ENCODE results near the gene USO1.

DNA sequence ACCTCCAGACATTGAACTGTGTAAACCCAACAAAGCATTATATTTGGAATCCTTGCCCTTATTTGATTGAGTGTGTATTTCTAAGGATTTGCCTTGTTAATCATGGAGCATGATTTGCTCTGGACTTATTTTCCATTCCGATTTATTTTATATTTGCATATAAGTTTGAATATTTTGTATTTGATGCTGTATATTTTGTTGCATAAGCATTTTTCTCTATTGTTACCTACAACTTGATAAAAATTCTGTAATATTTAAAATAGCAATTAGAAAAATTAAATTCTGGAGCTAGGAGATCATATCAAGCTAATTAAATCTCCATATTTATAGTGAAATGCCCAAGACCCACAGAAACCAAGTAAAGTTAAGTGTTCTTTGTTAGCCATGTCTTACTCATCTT lies 47.2 kb downstream of the USO1 start:
- TF ChIP-seq ELF4 (CRISPR knock-in tag; IDR thresholded peaks at IDR 0.05; ENCODE audit: borderline replicate concordance) (no peak), KAT8 (CRISPR knock-in tag; IDR thresholded peaks at IDR 0.05) (no peak), POLR2A (IDR thresholded peaks at IDR 0.05; ENCODE audit: insufficient read depth in 1 of 2, low read depth in 2 of 2, low read length in 2 of 2) (no peak), ZNF343 (CRISPR knock-in tag; IDR thresholded peaks at IDR 0.05) (no peak), POLR2AphosphoS5 (IDR thresholded peaks at IDR 0.05; ENCODE audit: low read depth, low read length) (no peak), ZSCAN29 (CRISPR knock-in tag; conservative IDR thresholded peaks at IDR 0.05) (no peak), SALL2 (CRISPR knock-in tag; IDR thresholded peaks at IDR 0.05) (no peak), SP1 (IDR thresholded peaks at IDR 0.05) (no peak), SP1 (CRISPR knock-in tag; IDR thresholded peaks at IDR 0.05) (no peak), SMARCE1 (IDR thresholded peaks at IDR 0.05; ENCODE audit: borderline replicate concordance) (no peak)
- TF ChIP-seq, protein P1, sequence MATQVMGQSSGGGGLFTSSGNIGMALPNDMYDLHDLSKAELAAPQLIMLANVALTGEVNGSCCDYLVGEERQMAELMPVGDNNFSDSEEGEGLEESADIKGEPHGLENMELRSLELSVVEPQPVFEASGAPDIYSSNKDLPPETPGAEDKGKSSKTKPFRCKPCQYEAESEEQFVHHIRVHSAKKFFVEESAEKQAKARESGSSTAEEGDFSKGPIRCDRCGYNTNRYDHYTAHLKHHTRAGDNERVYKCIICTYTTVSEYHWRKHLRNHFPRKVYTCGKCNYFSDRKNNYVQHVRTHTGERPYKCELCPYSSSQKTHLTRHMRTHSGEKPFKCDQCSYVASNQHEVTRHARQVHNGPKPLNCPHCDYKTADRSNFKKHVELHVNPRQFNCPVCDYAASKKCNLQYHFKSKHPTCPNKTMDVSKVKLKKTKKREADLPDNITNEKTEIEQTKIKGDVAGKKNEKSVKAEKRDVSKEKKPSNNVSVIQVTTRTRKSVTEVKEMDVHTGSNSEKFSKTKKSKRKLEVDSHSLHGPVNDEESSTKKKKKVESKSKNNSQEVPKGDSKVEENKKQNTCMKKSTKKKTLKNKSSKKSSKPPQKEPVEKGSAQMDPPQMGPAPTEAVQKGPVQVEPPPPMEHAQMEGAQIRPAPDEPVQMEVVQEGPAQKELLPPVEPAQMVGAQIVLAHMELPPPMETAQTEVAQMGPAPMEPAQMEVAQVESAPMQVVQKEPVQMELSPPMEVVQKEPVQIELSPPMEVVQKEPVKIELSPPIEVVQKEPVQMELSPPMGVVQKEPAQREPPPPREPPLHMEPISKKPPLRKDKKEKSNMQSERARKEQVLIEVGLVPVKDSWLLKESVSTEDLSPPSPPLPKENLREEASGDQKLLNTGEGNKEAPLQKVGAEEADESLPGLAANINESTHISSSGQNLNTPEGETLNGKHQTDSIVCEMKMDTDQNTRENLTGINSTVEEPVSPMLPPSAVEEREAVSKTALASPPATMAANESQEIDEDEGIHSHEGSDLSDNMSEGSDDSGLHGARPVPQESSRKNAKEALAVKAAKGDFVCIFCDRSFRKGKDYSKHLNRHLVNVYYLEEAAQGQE (IDR thresholded peaks at IDR 0.05; ENCODE audit: borderline replicate concordance in 1 of 2, low read depth in 1 of 2, low read length in 2 of 2), result no peak
- TF ChIP-seq, protein P2, sequence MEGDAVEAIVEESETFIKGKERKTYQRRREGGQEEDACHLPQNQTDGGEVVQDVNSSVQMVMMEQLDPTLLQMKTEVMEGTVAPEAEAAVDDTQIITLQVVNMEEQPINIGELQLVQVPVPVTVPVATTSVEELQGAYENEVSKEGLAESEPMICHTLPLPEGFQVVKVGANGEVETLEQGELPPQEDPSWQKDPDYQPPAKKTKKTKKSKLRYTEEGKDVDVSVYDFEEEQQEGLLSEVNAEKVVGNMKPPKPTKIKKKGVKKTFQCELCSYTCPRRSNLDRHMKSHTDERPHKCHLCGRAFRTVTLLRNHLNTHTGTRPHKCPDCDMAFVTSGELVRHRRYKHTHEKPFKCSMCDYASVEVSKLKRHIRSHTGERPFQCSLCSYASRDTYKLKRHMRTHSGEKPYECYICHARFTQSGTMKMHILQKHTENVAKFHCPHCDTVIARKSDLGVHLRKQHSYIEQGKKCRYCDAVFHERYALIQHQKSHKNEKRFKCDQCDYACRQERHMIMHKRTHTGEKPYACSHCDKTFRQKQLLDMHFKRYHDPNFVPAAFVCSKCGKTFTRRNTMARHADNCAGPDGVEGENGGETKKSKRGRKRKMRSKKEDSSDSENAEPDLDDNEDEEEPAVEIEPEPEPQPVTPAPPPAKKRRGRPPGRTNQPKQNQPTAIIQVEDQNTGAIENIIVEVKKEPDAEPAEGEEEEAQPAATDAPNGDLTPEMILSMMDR (CRISPR knock-in tag; IDR thresholded peaks at IDR 0.05), result no peak
- TF ChIP-seq, protein P3, sequence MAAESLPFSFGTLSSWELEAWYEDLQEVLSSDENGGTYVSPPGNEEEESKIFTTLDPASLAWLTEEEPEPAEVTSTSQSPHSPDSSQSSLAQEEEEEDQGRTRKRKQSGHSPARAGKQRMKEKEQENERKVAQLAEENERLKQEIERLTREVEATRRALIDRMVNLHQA (CRISPR knock-in tag; IDR thresholded peaks at IDR 0.05), result no peak
- TF ChIP-seq, protein P4, sequence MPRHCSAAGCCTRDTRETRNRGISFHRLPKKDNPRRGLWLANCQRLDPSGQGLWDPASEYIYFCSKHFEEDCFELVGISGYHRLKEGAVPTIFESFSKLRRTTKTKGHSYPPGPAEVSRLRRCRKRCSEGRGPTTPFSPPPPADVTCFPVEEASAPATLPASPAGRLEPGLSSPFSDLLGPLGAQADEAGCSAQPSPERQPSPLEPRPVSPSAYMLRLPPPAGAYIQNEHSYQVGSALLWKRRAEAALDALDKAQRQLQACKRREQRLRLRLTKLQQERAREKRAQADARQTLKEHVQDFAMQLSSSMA (CRISPR knock-in tag; IDR thresholded peaks at IDR 0.05), result no peak
